Psoas muscle (tissue), 8 donors: ENCODE data around the gene PHLDB3. TPM values are rescaled to one million over a fixed set of nuclear protein-coding genes. Genes with fewer than 3 reads are reported as not detected.

Experiments
- ATAC-seq, 4 donors: fragments of 200-7000 bp; cut with Tn5 transposase; one replicate each; pipeline ENCODE4 v1.9.1; 2020; ENCODE audit warnings: moderate library complexity in 3 of 4, mild to moderate bottlenecking in 2 of 4
- DNase-seq, 2 donors: peaks; one replicate each; pipeline ENCODE4 v3.0.0-alpha.2; 2020
- H3K27ac ChIP-seq: fragments of 200-600 bp; one replicate; pipeline ENCODE4 v1.8.0; 2022
- H3K27me3 ChIP-seq, 3 donors: fragments of 200-600 bp in 1 of 3; one replicate each; pipeline versions ENCODE4 v1.6.1 to v1.8.0; 2013 to 2022; ENCODE audit warnings: low read length in 2 of 3, mild to moderate bottlenecking in 2 of 3, moderate library complexity in 1 of 3; ENCODE audit not compliant: insufficient read depth in 3 of 3
- H3K36me3 ChIP-seq, 2 donors: fragments of 200-600 bp in 1 of 2; one replicate each; pipeline versions ENCODE4 v1.6.1 to v1.8.0; 2013 to 2022; ENCODE audit warnings: low read depth in 1 of 2, mild to moderate bottlenecking in 1 of 2, moderate library complexity in 1 of 2; ENCODE audit not compliant: insufficient read depth in 1 of 2
- H3K4me1 ChIP-seq: fragments of 200-600 bp; one replicate; pipeline ENCODE4 v1.8.0; 2022
- H3K4me3 ChIP-seq: fragments of 200-600 bp; one replicate; pipeline ENCODE4 v1.8.0; 2022; ENCODE audit warnings: mild to moderate bottlenecking
- H3K9me3 ChIP-seq: fragments of 200-600 bp; one replicate; pipeline ENCODE4 v1.8.0; 2022
- CTCF ChIP-seq: fragments of 200-600 bp; IDR thresholded peaks from one replicate; pipeline ENCODE4 v1.8.0; 2022; ENCODE audit warnings: antibody characterized with exemption
- WGBS, 3 donors: extraction: QIAGEN DNeasy Blood & Tissue Kit; methylation state at CpG; one replicate each; pipeline versions ENCODE4 v1.1.6 to v1.1.7; 2013; 5-methylcytosine and 5-hydroxymethylcytosine counted together
- intact Hi-C, 2 donors: fragments of 100-400 bp; cut with DNase I; formaldehyde crosslinking; loops; one replicate each; pipeline versions ENCODE4 v1.11.0 to v1.14.2; 2022
- polyA plus RNA-seq, 3 donors: library from polyadenylated mRNA; stranded (reverse); fragments of 200-250 nt; gene quantifications; one replicate each; pipeline ENCODE4 v1.2.3, GENCODE V29; 2013
- total RNA-seq, 4 donors: library from RNA; stranded (reverse); fragmentation: NEBNext Ultra II Directional in 2 of 4; extraction: Animal tissue kit (Norgen Biotek cat#: 25700) in 2 of 4; gene quantifications; one replicate each; pipeline versions ENCODE4 v1.2.1 to v1.2.4, GENCODE V29; 2021 to 2023
- donor health status: healthy with polysubstance abuse.
- donor health status: DM: no; HTN: no; CAD: no; lungs with moderate emphysema.
- donor health status: Bipolar disorder and iron deficiency.
- donor health status: healthy.
- donor health status: DM: yes; HTN: yes; CAD: no.
- donor health status: DM: no; HTN: no; CAD: no.
- donor health status: DM: no; HTN: no; CAD: no.
- donor health status: DM: yes; HTN: yes; CAD: no.

PHLDB3 gene
- total and polyA plus RNA-seq, 7 donors: 2.0 to 5.7 (median 4.5) TPM

DNA sequence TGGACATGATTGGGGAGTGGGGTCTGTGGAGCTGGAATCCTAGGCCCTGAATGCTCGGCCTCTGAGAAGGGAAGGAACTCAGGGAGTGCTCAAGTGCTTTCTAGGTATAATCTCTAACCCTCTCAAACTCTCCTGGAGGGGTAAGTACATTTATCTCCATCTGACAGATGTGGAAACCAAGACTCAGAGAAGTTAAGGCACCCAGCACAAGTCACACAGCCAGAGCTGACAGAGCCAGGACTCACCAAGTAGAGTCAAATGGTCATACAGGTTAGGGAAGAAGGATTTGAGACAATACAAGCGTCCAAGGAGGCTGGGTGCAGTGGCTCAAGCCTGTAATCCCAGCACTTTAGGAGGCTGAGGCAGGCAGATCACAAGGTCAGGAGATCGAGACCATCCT is 26.2 kb downstream of the PHLDB3 start:
- H3K4me1 ChIP-seq: peaks cover 7% of the 10 kb centered on the region
- 90 to 95% (median 93%) methylated on average over 3 of the region's 3 CpGs for WGBS, 3 donors
- no peaks in the 10 kb centered on the region for H3K27me3 ChIP-seq
- H3K36me3 ChIP-seq: no peaks in the 10 kb centered on the region
- no peak overlapping the region for H3K27ac ChIP-seq
- H3K4me3 ChIP-seq: no peak overlapping the region
- DNase-seq (no peak), ATAC-seq (no peak)
- no peaks in the 10 kb centered on the region for H3K9me3 ChIP-seq
- TF ChIP-seq CTCF: no peak
- intact Hi-C loops: no loop called here

- H3K27me3 ChIP-seq: no peaks in the 10 kb centered on the region
- intact Hi-C loops: no loop called here
- no peak overlapping the region for H3K4me3 ChIP-seq
- H3K27ac ChIP-seq: no peak overlapping the region
- no peaks in the 10 kb centered on the region for H3K9me3 ChIP-seq
- peaks cover 7% of the 10 kb centered on the region for H3K4me1 ChIP-seq
- ATAC-seq (no peak), DNase-seq (no peak)
- no peaks in the 10 kb centered on the region for H3K36me3 ChIP-seq
- TF ChIP-seq CTCF: no peak
Measured at GRCh38 chr19:43476606-43477005, 27.9 kb downstream of the PHLDB3 start.

GRCh38 chr19:43474986-43475705 is 29.4 kb downstream of the PHLDB3 start:
- peak; percentile 94 to 96 for DNase-seq
- ATAC-seq: peak; percentile 96 to 98 (median 98)
- H3K4me1 ChIP-seq: peaks cover 7% of the 10 kb centered on the region
- peak overlapping the region; percentile 61 for H3K4me3 ChIP-seq
- peak overlapping the region; percentile 80 for H3K27ac ChIP-seq
- H3K36me3 ChIP-seq: no peaks in the 10 kb centered on the region
- no peaks in the 10 kb centered on the region for H3K9me3 ChIP-seq
- no peaks in the 10 kb centered on the region for H3K27me3 ChIP-seq
- intact Hi-C loops: no loop called here
- 3 to 6% (median 4%) methylated on average over 46 of the region's 46 CpGs for WGBS, 3 donors
- TF ChIP-seq CTCF: no peak

GRCh38 chr19:43474487-43474886 is 30.1 kb downstream of the PHLDB3 start:
- peak overlapping the region; percentile 61 for H3K4me3 ChIP-seq
- ATAC-seq: no peak
- intact Hi-C loops: no loop called here
- peak overlapping the region; percentile 54 for H3K27ac ChIP-seq
- WGBS, 3 donors: 67 to 68% (median 67%) methylated on average over 4 of the region's 4 CpGs
- H3K9me3 ChIP-seq: no peaks in the 10 kb centered on the region
- TF ChIP-seq CTCF: no peak
- H3K4me1 ChIP-seq: peaks cover 7% of the 10 kb centered on the region
- no peak for DNase-seq
- H3K27me3 ChIP-seq: peaks cover 0 to 2% (median 0%) of the 10 kb centered on the region in 3 donors
- no peaks in the 10 kb centered on the region for H3K36me3 ChIP-seq

GRCh38 chr19:43471091-43471490 is 33.5 kb downstream of the PHLDB3 start:
- no peaks in the 10 kb centered on the region for H3K36me3 ChIP-seq
- no peaks in the 10 kb centered on the region for H3K9me3 ChIP-seq
- intact Hi-C loops: no loop called here
- peaks cover 7% of the 10 kb centered on the region for H3K4me1 ChIP-seq
- DNase-seq: no peak
- TF ChIP-seq CTCF: no peak
- H3K4me3 ChIP-seq: no peak overlapping the region
- 79 to 86% (median 83%) methylated on average over 5 of the region's 5 CpGs for WGBS, 3 donors
- no peak overlapping the region for H3K27ac ChIP-seq
- ATAC-seq: no peak
- H3K27me3 ChIP-seq: peaks cover 0 to 4% (median 4%) of the 10 kb centered on the region in 3 donors
